ENCODE results near the gene UVSSA.

UVSSA gene

GRCh38 chr4:1348746-1349145 is 1.7 kb downstream of the UVSSA start:
- DNase-seq (ENCODE audit: low spot score) = no peak

DNA sequence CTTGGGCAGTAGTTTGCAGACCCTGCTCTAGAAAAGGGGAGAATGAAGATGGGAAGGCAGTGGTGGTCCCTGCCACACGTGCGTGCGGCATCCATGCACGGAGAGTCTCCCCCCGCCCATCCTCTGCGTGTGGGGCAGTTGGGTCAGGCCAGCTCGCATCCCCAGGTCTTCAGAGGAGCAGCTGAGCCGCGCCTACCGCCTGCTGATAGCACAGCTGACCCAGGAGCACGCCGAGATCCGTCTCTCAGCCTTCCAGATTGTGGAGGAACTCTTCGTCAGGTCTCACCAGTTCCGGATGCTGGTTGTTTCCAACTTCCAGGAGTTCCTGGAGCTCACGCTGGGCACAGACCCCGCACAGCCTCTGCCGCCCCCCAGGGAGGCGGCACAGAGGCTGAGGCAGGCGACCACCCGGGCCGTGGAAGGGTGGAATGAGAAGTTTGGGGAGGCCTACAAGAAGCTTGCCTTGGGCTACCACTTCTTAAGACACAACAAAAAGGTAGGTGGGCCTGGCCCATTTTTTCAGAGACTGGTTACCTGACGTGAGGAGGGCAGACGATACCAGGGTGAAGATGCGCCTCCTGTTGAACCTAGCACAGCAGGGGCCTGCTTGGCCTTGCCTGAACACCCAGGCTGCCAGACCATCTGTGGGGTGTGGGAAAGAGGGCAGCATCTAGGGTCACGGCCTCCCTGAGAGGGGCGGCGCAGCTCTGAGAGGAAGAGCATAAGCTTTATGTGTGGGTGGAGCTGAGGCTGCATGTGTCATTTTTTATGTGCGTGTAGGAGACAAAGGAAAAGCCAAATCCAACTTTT is 2.6 kb downstream of the UVSSA start:
- DNase-seq (ENCODE audit: low spot score) = no peak

- DNase-seq (ENCODE audit: low spot score) = no peak
These were observed 3.1 kb downstream of the UVSSA start for GRCh38 chr4:1350169-1350520.

GRCh38 chr4:1351854-1352566 is 5.0 kb downstream of the UVSSA start:
- DNase-seq (ENCODE audit: low spot score) = peak; percentile 85

- DNase-seq (ENCODE audit: low spot score) = no peak
These were observed 5.5 kb downstream of the UVSSA start for GRCh38 chr4:1352567-1352900.

GRCh38 chr4:1353186-1354055 is 6.4 kb downstream of the UVSSA start:
- DNase-seq (ENCODE audit: low spot score) = no peak

DNA sequence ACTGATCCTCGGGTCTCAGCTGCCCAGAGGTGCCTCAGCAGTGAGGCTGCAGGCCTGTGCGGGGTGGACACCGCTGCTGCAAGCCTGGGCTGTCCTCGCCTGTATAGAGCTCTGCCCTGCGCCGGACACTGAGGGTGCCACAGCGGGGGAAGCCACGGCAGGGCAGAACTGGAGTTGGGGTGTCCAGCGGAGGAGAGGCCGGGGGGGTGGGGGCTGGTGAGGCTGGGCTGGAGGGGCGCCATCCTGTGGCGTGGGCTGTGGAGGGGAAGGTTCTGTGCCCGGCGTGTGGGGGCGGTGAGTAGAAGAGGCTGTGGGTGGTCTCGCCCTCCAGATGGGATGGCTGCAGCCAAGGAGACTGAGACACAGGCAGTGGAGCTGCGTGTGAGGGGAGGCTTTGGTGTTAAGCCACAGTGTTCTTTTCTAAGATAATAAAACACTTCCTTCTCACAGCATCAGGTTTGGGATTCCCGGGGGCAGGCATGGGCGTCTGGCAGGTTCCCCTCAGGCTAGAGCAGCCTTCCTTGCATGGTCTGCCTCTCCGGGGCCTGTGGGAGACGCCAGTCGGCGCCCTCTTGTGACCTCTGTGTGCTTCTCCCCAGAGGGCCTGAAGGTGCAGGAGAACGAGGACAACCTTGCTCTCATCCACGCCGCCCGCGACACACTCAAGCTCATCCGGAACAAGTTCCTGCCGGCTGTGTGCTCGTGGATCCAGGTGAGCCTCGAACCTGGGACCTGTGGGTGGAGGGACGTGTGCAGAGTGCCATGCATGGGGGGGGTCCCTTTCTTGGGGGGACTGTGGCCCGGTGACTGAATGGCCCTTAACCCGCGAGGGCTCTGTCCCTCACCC is 7.4 kb downstream of the UVSSA start:
- no peak for DNase-seq (ENCODE audit: low spot score)

DNA sequence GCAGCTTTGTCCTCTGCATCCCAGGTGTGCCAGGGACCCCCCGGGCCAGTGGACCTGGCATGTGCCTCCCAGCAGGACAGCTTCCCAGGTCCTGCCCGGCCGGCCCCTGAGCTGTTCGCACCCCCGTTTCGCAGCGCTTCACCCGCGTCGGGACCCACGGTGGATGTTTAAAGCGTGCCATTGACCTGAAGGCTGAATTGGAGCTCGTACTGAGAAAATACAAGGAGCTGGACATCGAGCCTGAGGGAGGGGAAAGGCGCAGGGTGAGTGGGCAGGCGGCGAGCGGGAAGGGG is 7.9 kb downstream of the UVSSA start:
- DNase-seq (ENCODE audit: low spot score) = no peak

- DNase-seq (ENCODE audit: low spot score) = no peak
These were observed 8.4 kb downstream of the UVSSA start for GRCh38 chr4:1355378-1355777.

- DNase-seq (ENCODE audit: low spot score) = peak; percentile 47
These were observed 9.4 kb downstream of the UVSSA start for GRCh38 chr4:1356181-1356998.

GRCh38 chr4:1357356-1358248 is 10.6 kb downstream of the UVSSA start:
- no peak for DNase-seq (ENCODE audit: low spot score)

- no peak for DNase-seq (ENCODE audit: low spot score)
These were observed 11.6 kb downstream of the UVSSA start for GRCh38 chr4:1358421-1359143.

DNA sequence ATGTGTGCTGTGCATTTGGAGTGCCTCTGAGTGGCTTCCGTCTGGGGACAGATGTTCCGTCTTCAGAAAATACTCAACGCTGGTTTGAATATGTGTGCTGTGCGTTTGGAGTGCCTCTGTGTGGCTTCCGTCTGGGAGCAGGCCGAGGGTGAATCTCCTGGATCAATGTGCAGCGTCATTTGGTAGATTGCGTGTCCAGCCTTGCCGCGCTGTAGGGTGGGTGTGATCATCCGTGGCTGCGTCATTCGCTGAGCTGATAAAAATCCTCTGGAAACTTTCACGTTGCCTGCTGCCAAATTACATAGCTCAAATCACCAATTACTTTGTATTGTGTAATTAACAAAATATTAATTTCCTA is 12.1 kb downstream of the UVSSA start:
- no peak for DNase-seq (ENCODE audit: low spot score)

- no peak for DNase-seq (ENCODE audit: low spot score)
These were observed 13.0 kb downstream of the UVSSA start for GRCh38 chr4:1359976-1360375.

DNA sequence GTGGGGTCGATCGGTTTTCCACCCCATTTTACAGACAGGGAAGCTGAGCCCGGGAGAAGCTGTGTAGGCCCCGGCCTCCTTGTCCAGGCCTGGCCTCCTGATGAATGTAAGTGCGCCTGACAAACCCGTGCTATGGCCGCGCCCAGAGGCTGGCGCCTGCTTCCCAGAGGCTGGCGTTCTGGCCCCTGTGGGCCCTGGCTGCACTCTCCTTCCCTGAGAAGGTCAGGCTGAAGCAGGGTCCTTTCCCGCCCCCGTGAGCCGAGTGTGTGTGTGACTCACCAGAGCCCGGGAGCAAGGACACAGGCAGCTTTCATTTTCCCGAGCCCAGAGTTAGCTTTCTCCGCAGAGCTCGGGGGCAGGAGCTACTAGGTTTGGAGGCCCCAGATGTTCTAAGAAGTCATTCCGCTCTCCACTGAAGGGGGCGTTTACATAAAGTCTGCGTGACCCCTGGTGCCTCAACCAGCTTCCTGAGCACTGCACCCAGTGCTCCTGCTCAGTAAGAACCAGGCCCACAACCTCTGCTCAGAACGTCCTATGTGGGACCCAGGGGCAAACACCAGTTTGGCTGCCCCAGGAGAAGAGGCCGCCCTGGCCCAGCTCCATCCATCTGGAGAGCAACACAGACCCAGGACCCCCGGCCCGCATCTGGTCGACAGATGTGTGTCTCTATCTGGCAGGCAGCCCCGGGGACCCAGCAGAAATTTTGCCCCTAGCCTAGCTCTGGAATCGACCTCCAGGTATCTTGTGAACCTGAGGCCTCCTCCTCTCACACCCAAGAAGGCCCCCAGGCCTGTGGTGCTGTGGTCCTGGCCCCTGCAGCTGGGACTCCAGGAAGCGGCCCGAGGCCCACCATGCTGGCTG is 13.6 kb downstream of the UVSSA start:
- DNase-seq (ENCODE audit: low spot score) = no peak

- DNase-seq (ENCODE audit: low spot score) = no peak
These were observed 14.4 kb downstream of the UVSSA start for GRCh38 chr4:1361431-1361830.

DNA sequence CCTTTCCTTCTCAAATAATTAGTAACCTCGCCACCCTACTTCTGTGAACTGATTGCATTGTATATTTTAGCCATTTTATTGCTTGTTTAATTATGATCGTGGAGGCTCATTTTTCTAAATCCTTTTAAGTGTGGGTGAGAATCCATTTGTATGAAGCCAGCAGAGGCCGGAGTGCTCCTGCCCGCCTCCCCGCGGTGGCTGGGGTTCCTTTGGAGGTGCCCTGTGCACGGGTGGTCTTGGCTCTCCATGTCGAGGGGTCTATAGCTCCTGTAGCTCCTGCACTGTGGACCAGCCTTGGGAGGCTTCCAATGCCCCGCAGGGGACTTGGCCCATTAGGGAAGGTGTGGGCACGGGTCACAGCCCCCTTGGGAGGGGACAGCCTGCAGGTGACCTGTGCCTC is 15.0 kb downstream of the UVSSA start:
- DNase-seq (ENCODE audit: low spot score) = no peak

DNA sequence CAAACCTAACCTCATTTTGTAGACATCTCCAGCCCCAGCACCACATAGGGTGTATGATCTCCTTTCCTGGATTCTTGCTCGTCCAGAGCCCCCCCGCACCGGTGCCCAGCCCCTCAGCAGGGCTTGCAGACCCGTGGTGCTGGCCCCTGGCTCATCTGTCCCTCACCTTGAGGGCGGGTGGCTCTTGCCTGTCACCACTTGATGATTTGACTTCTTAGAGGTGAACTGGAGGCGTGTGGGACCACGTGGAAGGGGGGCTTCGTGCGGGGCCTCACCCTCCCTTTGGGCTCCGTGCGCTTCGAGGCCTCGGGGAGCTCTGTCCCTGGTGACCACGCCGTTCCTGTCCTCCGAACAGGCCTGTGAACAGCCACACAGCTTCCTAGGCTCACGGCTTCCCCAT is 15.5 kb downstream of the UVSSA start:
- no peak for DNase-seq (ENCODE audit: low spot score)

DNA sequence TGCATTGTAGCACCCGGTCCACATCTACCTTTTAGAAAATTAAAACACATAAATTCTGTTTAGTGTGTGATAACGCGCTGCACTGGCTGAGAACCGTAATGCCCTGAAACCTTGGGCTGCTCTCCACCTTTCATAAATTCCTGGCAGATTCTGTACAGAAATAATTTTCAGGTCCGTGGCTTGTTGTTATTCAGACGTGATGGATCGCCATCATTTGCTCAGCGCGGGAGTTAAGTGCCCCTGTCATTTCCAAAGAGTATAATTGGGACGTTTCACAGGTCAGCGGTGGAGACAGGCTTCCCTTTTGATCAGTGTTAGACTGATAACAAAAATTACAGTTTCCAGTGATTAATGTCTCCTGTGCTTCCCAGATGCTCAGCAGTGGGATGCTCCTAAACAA is 16.5 kb downstream of the UVSSA start:
- DNase-seq (ENCODE audit: low spot score) = no peak
